Fibroblast of skin of right biceps (primary cell): ENCODE results near the gene PRDX3.

ENCODE experiments used
- DNase-seq: peaks from one replicate; pipeline ENCODE4 v3.0.0-alpha.2; 2013

The PRDX3 gene

GRCh38 chr10:119118231-119118630 is 60.4 kb downstream of the PRDX3 start:
- DNase-seq, result no peak
